COLO829 (cell line): ENCODE measurements around the gene GPC6.

Experiments
- DNase-seq: peaks from one replicate; pipeline ENCODE4 v3.0.0; 2012; ENCODE audit warnings: low spot score

GPC6 gene

GRCh38 chr13:93230261-93230855 is 3.8 kb downstream of the GPC6 start:
- peak; percentile 42 for DNase-seq

DNA sequence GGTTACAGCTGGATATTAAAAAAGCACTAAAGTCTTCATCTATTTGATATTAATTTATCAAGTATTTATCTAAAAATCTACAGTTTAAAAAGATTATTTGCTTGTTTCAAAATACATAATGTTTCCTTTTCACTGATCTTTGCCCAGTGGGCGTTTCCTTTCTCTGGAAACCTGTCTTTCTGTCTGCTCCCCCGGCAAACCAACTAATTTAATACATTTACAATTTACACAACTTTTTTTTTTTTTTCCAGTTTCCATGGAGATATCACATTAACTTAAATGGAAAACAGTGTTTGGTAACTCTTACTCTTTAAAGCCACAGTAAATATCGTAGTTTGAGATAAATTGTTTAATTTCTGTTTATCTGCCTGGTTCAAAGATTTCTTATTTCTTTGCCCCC is 5.3 kb downstream of the GPC6 start:
- no peak for DNase-seq

DNA sequence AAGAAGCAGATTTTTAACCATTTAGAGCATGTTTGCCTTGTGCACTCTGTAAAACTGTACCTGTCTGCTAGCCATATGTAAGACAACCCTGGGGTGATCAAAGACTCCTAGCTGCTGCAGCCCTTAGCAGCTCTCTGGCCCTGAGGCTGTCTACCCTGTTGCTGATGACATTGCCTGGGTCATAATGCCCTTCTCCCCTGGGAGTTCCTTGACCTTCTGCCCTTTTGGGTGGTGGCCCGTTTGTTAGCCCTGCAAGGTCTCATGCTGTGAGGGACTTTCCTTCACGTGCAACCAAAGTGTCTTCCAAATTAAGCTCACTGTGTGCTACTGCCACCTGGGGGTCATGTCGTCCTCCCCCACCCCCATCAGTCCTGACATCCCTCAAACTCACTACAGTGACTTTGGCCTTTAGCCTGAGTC is 7.4 kb downstream of the GPC6 start:
- no peak for DNase-seq

DNA sequence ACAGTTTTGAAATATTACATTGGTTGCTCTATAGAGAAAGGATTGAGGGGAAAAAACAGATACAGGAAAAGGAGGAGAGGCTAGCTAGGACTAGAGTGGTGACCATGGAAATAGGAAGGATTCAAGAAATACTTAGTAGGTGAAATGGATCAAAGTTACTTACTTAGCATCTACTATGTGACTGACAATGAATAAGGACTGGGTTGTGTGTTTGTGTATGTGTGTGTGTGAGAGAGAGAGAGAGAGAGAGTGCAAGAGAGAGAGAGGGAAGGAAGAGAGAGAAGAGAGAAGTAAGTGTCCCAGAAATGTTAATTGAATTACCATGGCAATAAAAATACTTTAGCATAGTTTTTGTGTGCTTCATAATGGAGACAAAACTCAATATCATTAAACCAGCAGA is 7.9 kb downstream of the GPC6 start:
- no peak for DNase-seq

DNA sequence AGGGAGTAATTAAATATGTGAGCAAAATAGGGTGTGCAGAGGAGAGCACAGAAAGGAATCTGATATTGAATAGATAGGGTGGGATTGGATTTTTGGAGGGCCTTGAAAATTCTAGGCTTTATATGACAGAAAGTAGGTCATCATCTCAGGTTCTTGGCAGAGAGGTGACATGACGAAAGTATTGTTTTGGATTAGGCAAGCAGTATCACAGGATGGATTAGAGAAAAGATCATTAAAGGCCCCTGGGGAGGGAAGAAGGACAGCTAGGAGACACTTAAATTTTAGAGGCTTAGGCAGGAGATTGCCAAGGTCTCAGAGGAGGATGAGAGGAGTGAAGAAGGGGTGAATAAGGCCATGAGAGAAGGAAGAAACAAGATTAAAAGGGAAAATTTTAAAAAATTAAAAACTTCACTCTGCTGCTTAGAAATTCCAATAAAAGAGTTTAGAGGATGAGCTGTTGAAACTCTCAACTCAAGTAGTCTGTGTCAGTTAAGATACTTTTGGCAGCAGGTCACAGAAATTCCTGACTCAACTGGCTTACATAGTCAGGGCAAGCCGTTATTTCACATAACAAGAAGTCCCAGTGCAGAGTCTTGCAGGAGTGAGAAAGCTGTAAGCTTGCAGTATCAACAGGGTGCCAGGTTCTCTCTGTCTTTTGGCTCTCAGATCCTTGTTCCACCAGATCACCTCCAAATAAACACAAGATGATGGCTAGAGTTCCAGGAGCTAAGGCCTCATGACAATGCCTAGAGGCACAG is 8.8 kb downstream of the GPC6 start:
- DNase-seq, result no peak

GRCh38 chr13:93238711-93239110 is 12.1 kb downstream of the GPC6 start:
- DNase-seq, result no peak

DNA sequence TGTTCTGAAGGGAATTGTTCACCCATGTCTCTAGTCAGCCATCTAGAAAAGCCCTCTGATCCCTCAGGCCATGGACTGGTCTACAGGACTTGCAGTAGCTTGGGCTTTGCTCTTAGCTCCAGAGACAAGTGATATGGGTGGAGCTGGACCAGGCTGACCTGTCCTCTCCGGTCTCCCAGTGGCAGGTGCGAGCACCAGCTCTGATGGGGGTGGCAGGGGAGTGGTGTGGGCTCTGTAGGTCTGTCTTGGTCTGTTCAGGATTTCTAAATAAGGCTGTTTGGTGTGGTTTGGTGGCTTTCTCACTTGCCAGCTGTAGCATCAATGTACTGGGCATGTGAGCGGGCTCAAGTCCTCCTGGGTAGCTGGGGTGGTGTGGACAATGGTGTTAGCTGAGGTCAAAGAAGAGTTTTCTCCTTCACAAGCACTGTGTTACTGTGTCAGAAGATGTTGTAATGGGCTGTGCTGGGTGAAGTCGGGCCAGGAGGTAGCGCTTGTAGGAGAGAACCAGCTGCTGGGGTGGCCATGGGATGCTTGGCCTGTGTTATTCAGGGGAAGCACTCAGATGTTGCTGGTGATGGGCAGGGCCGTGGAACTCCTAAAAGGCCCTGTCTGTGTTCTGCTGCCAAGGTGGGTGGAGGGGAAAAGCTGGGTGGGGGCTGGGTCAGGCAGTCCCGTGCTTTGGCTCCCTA is 16.9 kb downstream of the GPC6 start:
- no peak for DNase-seq

DNA sequence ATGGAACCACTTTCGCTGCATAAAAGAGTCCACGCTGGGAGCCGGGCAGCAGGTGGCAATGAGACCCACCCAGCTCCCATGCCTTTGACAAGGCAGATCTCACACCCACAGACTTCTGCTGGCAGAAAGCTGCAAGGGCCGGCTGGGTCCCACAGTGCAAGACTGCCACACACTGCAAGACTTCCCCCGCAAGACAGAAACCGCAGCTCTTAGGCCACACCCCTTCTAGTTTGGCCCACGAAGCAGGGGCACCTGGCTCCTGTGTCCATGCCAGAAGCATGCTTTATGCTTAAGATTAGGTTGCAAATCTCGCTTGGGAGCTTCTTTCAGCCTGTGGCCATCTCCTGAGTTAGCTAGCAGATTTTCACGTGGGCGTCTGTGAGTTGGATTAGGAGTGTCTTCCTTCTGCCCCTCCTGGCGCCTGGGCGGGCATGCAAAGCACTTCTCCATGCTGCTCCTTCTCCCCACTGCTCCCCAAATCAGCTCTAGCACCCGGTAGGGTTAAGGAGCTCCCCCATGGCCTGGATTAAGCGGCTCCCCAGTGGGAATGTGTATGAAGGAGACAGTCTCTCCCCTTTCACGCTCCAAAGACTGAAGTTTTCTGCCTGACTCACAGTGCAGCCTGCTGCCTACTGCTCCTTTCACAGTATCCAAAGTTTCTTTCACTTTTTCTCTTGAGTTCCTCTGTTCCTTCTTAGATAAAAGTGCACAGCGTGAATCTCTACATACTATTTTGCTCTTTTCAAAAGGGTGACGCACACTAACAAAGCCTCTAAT is 17.7 kb downstream of the GPC6 start:
- no peak for DNase-seq

DNA sequence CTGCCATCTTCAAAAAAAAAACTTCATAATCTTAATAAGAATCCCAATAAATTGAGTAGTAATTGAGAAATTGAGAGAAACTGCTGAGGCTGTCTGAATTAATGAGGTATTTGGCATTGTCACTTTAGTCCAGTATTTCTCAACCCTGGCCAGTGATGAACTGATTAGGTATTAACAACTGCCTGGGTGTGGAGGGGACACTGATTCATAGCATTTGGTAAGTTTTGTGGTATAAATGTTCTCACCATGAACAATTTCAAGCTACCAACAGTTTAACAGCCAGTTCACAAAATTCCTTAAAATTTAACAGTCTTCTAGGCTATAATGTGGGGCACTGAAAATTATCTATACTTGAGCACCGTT is 18.3 kb downstream of the GPC6 start:
- DNase-seq, result no peak

- DNase-seq, result no peak
Observed at GRCh38 chr13:93246069-93246468, 19.5 kb downstream of the GPC6 start.

DNA sequence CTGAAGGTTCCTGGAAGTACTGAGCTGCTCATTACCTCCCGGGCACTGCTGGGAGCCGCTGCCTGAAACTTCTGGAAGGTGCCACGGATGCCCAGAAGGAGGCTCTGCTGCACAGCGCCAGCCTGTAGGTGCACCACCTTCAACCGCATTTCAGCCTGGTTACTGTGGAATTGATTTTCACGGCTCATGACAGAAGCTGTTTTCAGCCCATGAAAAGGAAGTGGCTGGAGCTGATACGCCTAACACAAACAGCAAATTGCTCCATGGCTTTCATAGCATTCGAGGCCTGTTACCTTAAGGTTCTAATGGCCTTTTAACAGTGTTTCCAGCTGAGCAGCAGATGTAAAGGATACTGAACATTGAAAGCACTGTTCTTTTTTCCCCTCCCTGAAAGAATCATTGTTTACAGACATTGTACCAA is 22.0 kb downstream of the GPC6 start:
- peak; percentile 28 for DNase-seq

DNA sequence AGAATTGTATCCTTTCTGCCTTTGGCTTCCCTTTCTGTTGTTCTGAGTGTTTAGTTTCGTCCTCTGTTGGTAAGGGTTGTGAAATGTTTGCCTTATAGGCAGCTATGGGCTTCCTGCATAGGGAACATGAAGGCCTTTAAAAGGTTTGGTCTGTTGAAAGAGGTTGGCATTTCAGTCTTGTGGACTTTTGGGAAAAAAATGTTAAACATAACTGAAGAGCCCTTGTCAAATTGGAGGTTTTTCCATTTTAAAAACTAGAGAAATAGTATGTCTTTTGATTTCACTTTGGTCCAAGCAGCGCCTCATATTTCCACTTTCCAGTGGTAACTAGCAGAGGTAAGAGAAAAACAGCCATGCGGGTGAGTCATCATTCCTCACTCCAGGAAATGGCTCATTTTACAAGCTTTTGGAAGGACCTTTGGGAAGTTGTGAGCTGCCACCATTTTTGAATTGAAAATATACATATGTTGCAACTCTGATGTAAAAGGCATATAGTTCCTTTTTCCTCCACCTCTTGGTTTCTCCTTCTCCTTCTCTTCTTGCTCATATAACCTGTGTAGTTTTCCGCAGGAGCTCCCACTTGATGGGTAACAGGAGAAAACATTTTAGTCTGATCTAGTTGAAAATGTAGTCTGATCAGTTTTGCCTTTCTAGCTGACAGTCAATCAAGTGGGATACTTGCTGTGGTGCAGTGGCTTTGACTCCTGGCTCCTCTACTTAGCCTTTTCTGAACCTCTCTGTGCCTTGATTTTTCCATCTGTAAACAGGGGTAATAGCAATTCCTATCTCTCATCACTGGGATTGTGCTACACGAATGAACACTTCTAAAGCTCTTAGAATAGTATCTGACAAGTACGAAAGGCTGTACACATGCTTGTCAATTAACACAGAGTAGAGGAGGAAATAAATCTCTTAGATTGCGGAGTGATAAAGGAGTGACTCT is 23.0 kb downstream of the GPC6 start:
- DNase-seq, result peak; percentile 57

GRCh38 chr13:93254775-93255174 is 28.2 kb downstream of the GPC6 start:
- DNase-seq, result no peak

- no peak for DNase-seq
Observed at GRCh38 chr13:93256998-93257397, 30.4 kb downstream of the GPC6 start.

- no peak for DNase-seq
Observed at GRCh38 chr13:93259527-93260080, 33.0 kb downstream of the GPC6 start.

GRCh38 chr13:93260591-93260990 is 34.0 kb downstream of the GPC6 start:
- DNase-seq, result no peak

GRCh38 chr13:93262729-93263345 is 36.2 kb downstream of the GPC6 start:
- DNase-seq, result no peak

GRCh38 chr13:93264876-93265275 is 38.3 kb downstream of the GPC6 start:
- no peak for DNase-seq

GRCh38 chr13:93265800-93266199 is 39.2 kb downstream of the GPC6 start:
- DNase-seq, result no peak

GRCh38 chr13:93266681-93267080 is 40.1 kb downstream of the GPC6 start:
- no peak for DNase-seq
